HepG2 (cell line): ENCODE measurements around the gene CHKA. TPM values are rescaled to one million over a fixed set of nuclear protein-coding genes. Genes with fewer than 3 reads are reported as not detected.
A peak's percentile ranks its signal among the peaks of the same experiment; 100 is the strongest.

Experiments
- ARID2 ChIP-seq: sonication (generic); formaldehyde crosslinking; IDR thresholded peaks from 2 replicates; pipeline ENCODE4 v1.8.1; 2022; ENCODE audit warnings: mild to moderate bottlenecking, missing genetic modification reagents, borderline replicate concordance
- BRF2 ChIP-seq: sonication (generic); formaldehyde crosslinking; IDR thresholded peaks from 2 replicates; pipeline ENCODE4 v1.8.1; 2022; ENCODE audit warnings: mild to moderate bottlenecking, missing genetic modification reagents
- CEBPG ChIP-seq: IDR thresholded peaks from 2 replicates; pipeline ENCODE4 v1.6.1; 2016
- CREBL2 ChIP-seq: sonication (generic); formaldehyde crosslinking; IDR thresholded peaks from 2 replicates; pipeline ENCODE4 v1.8.1; 2023; ENCODE audit warnings: missing genetic modification reagents, mild to moderate bottlenecking, borderline replicate concordance
- CREM ChIP-seq, 2 experiments: sonication (generic) in 1 of 2; formaldehyde crosslinking in 1 of 2; IDR thresholded peaks; 2 replicates each; pipeline versions ENCODE4 v1.4.0 to v1.6.1; 2016 to 2020; ENCODE audit warnings: antibody characterized with exemption in 1 of 2, mild to moderate bottlenecking in 1 of 2, missing genetic modification reagents in 1 of 2
- DPF2 ChIP-seq: sonication (generic); formaldehyde crosslinking; IDR thresholded peaks from 2 replicates; pipeline ENCODE4 v1.4.0; 2020; ENCODE audit warnings: mild to moderate bottlenecking, low read depth, missing genetic modification reagents, borderline replicate concordance
- DR1 ChIP-seq: sonication (generic); formaldehyde crosslinking; IDR thresholded peaks from 2 replicates; pipeline ENCODE4 v1.8.0; 2021; ENCODE audit warnings: mild to moderate bottlenecking, missing genetic modification reagents, inconsistent platforms
- FOXA3 ChIP-seq: IDR thresholded peaks from 2 replicates; pipeline ENCODE4 v1.6.1; 2016; ENCODE audit warnings: missing genetic modification reagents, missing compliant biosample characterization
- GATA4 ChIP-seq: sonication (generic); IDR thresholded peaks from 2 replicates; pipeline ENCODE4 v1.6.1; 2016; ENCODE audit warnings: antibody characterized with exemption, low read depth, borderline replicate concordance
- HNRNPUL1 ChIP-seq: fragments of 200-400 bp; formaldehyde crosslinking; IDR thresholded peaks from 2 replicates; pipeline ENCODE4 v1.6.1; 2017; ENCODE audit warnings: low read depth, mild to moderate bottlenecking, low read length, moderate library complexity
- ISL2 ChIP-seq: sonication (generic); formaldehyde crosslinking; IDR thresholded peaks from 2 replicates; pipeline ENCODE4 v1.5.0; 2020; ENCODE audit warnings: missing genetic modification reagents
- JDP2 ChIP-seq: sonication (generic); formaldehyde crosslinking; IDR thresholded peaks from 2 replicates; pipeline ENCODE4 v1.8.1; 2022; ENCODE audit warnings: missing genetic modification reagents, borderline replicate concordance
- KLF9 ChIP-seq: IDR thresholded peaks from 2 replicates; pipeline ENCODE4 v1.6.1; 2016; ENCODE audit warnings: low read depth
- KMT2B ChIP-seq: IDR thresholded peaks from 2 replicates; pipeline ENCODE4 v1.6.1; 2016; ENCODE audit warnings: missing genetic modification reagents, missing compliant biosample characterization
- MAFG ChIP-seq: sonication (generic); formaldehyde crosslinking; IDR thresholded peaks from 2 replicates; pipeline ENCODE4 v1.5.1; 2020; ENCODE audit warnings: mild to moderate bottlenecking, missing genetic modification reagents
- MATR3 ChIP-seq: sonication (generic); formaldehyde crosslinking; IDR thresholded peaks from 2 replicates; pipeline ENCODE4 v1.4.0; 2020; ENCODE audit warnings: missing genetic modification reagents
- NFYB ChIP-seq: sonication (generic); formaldehyde crosslinking; IDR thresholded peaks from 2 replicates; pipeline ENCODE4 v1.4.0; 2020; ENCODE audit warnings: missing genetic modification reagents
- SALL1 ChIP-seq: sonication (generic); formaldehyde crosslinking; IDR thresholded peaks from 2 replicates; pipeline ENCODE4 v1.8.0; 2022; ENCODE audit warnings: mild to moderate bottlenecking, missing genetic modification reagents
- SKI ChIP-seq: fragments of 450-650 bp; IDR thresholded peaks from one replicate; pipeline ENCODE4 v1.6.1; 2018; ENCODE audit warnings: mild to moderate bottlenecking; ENCODE audit not compliant: partially characterized antibody
- SNAI1 ChIP-seq: sonication (generic); formaldehyde crosslinking; IDR thresholded peaks from 2 replicates; pipeline ENCODE4 v1.5.0; 2020; ENCODE audit warnings: mild to moderate bottlenecking, missing genetic modification reagents, borderline replicate concordance
- SP140L ChIP-seq: sonication (generic); formaldehyde crosslinking; IDR thresholded peaks from 2 replicates; pipeline ENCODE4 v1.4.0; 2020; ENCODE audit warnings: missing genetic modification reagents, borderline replicate concordance
- TAF15 ChIP-seq: fragments of 200-400 bp; formaldehyde crosslinking; IDR thresholded peaks from one replicate; pipeline ENCODE4 v1.6.1; 2018; ENCODE audit warnings: mild to moderate bottlenecking, low read depth, low read length; ENCODE audit not compliant: poor library complexity, severe bottlenecking
- WIZ ChIP-seq: sonication (generic); formaldehyde crosslinking; IDR thresholded peaks from 2 replicates; pipeline ENCODE4 v1.5.1; 2020; ENCODE audit warnings: mild to moderate bottlenecking, missing genetic modification reagents
- ZBTB38 ChIP-seq: sonication (generic); formaldehyde crosslinking; IDR thresholded peaks from 2 replicates; pipeline ENCODE4 v1.5.1; 2020; ENCODE audit warnings: mild to moderate bottlenecking, missing genetic modification reagents
- ZNF136 ChIP-seq: sonication (generic); formaldehyde crosslinking; IDR thresholded peaks from 2 replicates; pipeline ENCODE4 v1.8.1; 2022; ENCODE audit warnings: low read depth, mild to moderate bottlenecking, moderate library complexity, missing genetic modification reagents
- ZNF563 ChIP-seq: sonication (generic); formaldehyde crosslinking; IDR thresholded peaks from 2 replicates; pipeline ENCODE4 v1.8.0; 2022; ENCODE audit warnings: mild to moderate bottlenecking, moderate library complexity, missing genetic modification reagents
- ZNF773 ChIP-seq: sonication (generic); formaldehyde crosslinking; IDR thresholded peaks from 2 replicates; pipeline ENCODE4 v1.4.0; 2020; ENCODE audit warnings: missing genetic modification reagents, borderline replicate concordance
- ZSCAN12 ChIP-seq: sonication (generic); formaldehyde crosslinking; IDR thresholded peaks from 2 replicates; pipeline ENCODE4 v1.9.0; 2021; ENCODE audit warnings: mild to moderate bottlenecking, missing genetic modification reagents
- ZSCAN20 ChIP-seq: sonication (generic); formaldehyde crosslinking; IDR thresholded peaks from 2 replicates; pipeline ENCODE4 v1.4.0; 2020; ENCODE audit warnings: missing genetic modification reagents, mild to moderate bottlenecking, borderline replicate concordance
- polyA plus RNA-seq, 8 experiments: library from polyadenylated mRNA; depleted of rRNA in 3 of 8; stranded (reverse) in 7 of 8; unstranded in 1 of 8; fragments of >200 nt; fragmentation: Illumina TruSeq in 4 of 8; extraction: Trizol in 4 of 8; gene quantifications; 2 replicates each; pipeline versions ENCODE4 v1.2.1 to v1.2.3, GENCODE V29; 2011 to 2016; ENCODE audit warnings: low read depth in 4 of 8, missing spikeins in 1 of 8, mixed read lengths in 1 of 8; ENCODE audit not compliant: insufficient read depth in 1 of 8
- total RNA-seq, 5 experiments: library from RNA; depleted of rRNA; stranded (reverse); fragments of >200 nt; fragmentation: Illumina TruSeq; extraction: Trizol; gene quantifications; 2 replicates each; pipeline ENCODE4 v1.2.3, GENCODE V29; 2016; ENCODE audit warnings: low read depth in 1 of 5

The CHKA gene
- total and polyA plus RNA-seq, 2 of the 13 experiments (the other 11 are each of a cell fraction or from before 2014, with no cell fraction given), result 71.6 to 92.7 TPM

GRCh38 chr11:68127714-68128681, 6.8 kb upstream of the CHKA start (continued):
- no peak for TF ChIP-seq SKI
- no peak for TF ChIP-seq CREBL2 (CRISPR knock-in tag)
- TF ChIP-seq ZSCAN12 (CRISPR knock-in tag), result no peak
- TF ChIP-seq CREM (IDR thresholded peaks at IDR 0.05), result peak; percentile 30; the same call in 1 of the 2 replicates
- TF ChIP-seq CREM (CRISPR knock-in tag; IDR thresholded peaks at IDR 0.05), result no peak
- TF ChIP-seq SALL1 (CRISPR knock-in tag), result no peak; the same call in 1 of the 2 replicates
- no peak for TF ChIP-seq ZBTB38 (CRISPR knock-in tag)
- no peak; the same call in 1 of the 2 replicates for TF ChIP-seq SNAI1 (CRISPR knock-in tag)
- TF ChIP-seq ARID2 (CRISPR knock-in tag), result no peak
- TF ChIP-seq SP140L, result no peak
- no peak for TF ChIP-seq ZSCAN20
- 0 out of 2 replicates have a peak, but pooled peaks have one; percentile 21 for TF ChIP-seq FOXA3
- TF ChIP-seq ZNF563, result 0 out of 2 replicates have a peak, but pooled peaks have one; percentile 28
- TF ChIP-seq MATR3, result no peak
- peak; percentile 30; the same call in 1 of the 2 replicates for TF ChIP-seq ISL2 (CRISPR knock-in tag)
- no peak for TF ChIP-seq JDP2
- no peak for TF ChIP-seq HNRNPUL1
- no peak for TF ChIP-seq ZNF773 (CRISPR knock-in tag)
- TF ChIP-seq BRF2, result no peak
- no peak for TF ChIP-seq ZNF136 (CRISPR knock-in tag)
- TF ChIP-seq WIZ (CRISPR knock-in tag), result no peak
- TF ChIP-seq NFYB (CRISPR knock-in tag), result no peak
- no peak for TF ChIP-seq MAFG (CRISPR knock-in tag)
- peak; percentile 27; the same call in 1 of the 2 replicates for TF ChIP-seq DR1 (CRISPR knock-in tag)
- no peak for TF ChIP-seq GATA4
- no peak for TF ChIP-seq KLF9
- no peak; the same call in 1 of the 2 replicates for TF ChIP-seq DPF2
- TF ChIP-seq CEBPG (CRISPR knock-in tag), result peak; percentile 1; the same call in 1 of the 2 replicates
- no peak for TF ChIP-seq KMT2B (CRISPR knock-in tag)
- TF ChIP-seq TAF15, result no peak
